Panc1 (cell line): ENCODE results near the gene IFNL3. TPM values are rescaled to one million over a fixed set of nuclear protein-coding genes. Genes with fewer than 3 reads are reported as not detected.

Experiments used
- ATAC-seq: fragments of 200-7000 bp; cut with Tn5 transposase; 2 replicates; pipeline ENCODE4 v1.9.1; 2020; ENCODE audit warnings: mild to moderate bottlenecking, moderate library complexity
- BruUV-seq: library from RNA; stranded (reverse); fragments of 400-500 nt; replicated peaks from 2 replicates; lab custom pipeline; 2021; lab: Mats Ljungman, UMichigan
- CTCF ChIA-PET: fragments of 300-600 bp; sonication (Branson Sonifier 250); formaldehyde crosslinking; loops from one replicate; lab custom pipeline; 2022; ENCODE audit warnings: antibody characterized with exemption; lab: Charles Lee
- POLR2A ChIA-PET: fragments of 300-600 bp; sonication (Branson Sonifier 250); formaldehyde crosslinking; loops from one replicate; lab custom pipeline; 2022; ENCODE audit warnings: antibody characterized with exemption; lab: Charles Lee
- DNase-seq: peaks from one replicate; pipeline ENCODE4 v3.0.0-alpha.2; 2010; ENCODE audit warnings: low read depth, low spot score
- H3K27ac ChIP-seq: 2 replicates; pipeline ENCODE4 v1.5.1; 2011; ENCODE audit warnings: mild to moderate bottlenecking, low read length, inconsistent platforms
- H3K27me3 ChIP-seq: fragments of 200-500 bp; sonication (Bioruptor generic); 2 replicates; pipeline ENCODE4 v1.6.0; 2014; ENCODE audit warnings: low read length, inconsistent platforms; ENCODE audit not compliant: control insufficient read depth, insufficient read depth
- H3K36me3 ChIP-seq: fragments of 200-500 bp; sonication (Bioruptor generic); 2 replicates; pipeline ENCODE4 v1.5.1; 2014; ENCODE audit warnings: inconsistent platforms, mild to moderate bottlenecking, low read length, moderate library complexity; ENCODE audit not compliant: control insufficient read depth, insufficient read depth
- H3K4me1 ChIP-seq: 2 replicates; pipeline ENCODE4 v1.5.1; 2011; ENCODE audit warnings: inconsistent platforms, mild to moderate bottlenecking, low read length, moderate library complexity; ENCODE audit not compliant: control insufficient read depth, insufficient read depth
- H3K4me3 ChIP-seq, 2 experiments: 2 replicates each; pipeline ENCODE4 v1.5.1; 2011 to 2012; ENCODE audit warnings: low read depth in 2 of 2, low read length in 2 of 2, mild to moderate bottlenecking in 2 of 2, inconsistent platforms in 1 of 2, moderate library complexity in 1 of 2
- H3K9me3 ChIP-seq: fragments of 200-500 bp; sonication (Bioruptor generic); 2 replicates; pipeline ENCODE4 v1.5.1; 2014; ENCODE audit warnings: low read depth, mild to moderate bottlenecking, inconsistent platforms, low read length, moderate library complexity; ENCODE audit not compliant: control insufficient read depth, insufficient read depth
- CTCF ChIP-seq: fragments of 450-650 bp; IDR thresholded peaks from 2 replicates; pipeline ENCODE4 v1.5.1; 2017; ENCODE audit warnings: mild to moderate bottlenecking
- POLR2AphosphoS5 ChIP-seq: IDR thresholded peaks from 2 replicates; pipeline ENCODE4 v1.6.1; 2012; ENCODE audit warnings: mild to moderate bottlenecking, low read depth, low read length, moderate library complexity
- REST ChIP-seq, 2 experiments: IDR thresholded peaks; 2 replicates each; pipeline ENCODE4 v1.6.1; 2011 to 2012; ENCODE audit warnings: low read depth in 2 of 2, control low read depth in 1 of 2, low read length in 1 of 2, mild to moderate bottlenecking in 1 of 2, moderate library complexity in 1 of 2; ENCODE audit not compliant: insufficient read depth in 1 of 2
- SIN3A ChIP-seq: IDR thresholded peaks from 2 replicates; pipeline ENCODE4 v1.6.1; 2012; ENCODE audit warnings: low read depth, mild to moderate bottlenecking, low read length, moderate library complexity, borderline replicate concordance; ENCODE audit not compliant: insufficient read depth
- TCF7L2 ChIP-seq: IDR thresholded peaks from 2 replicates; pipeline ENCODE4 v1.6.1; 2011; ENCODE audit warnings: mild to moderate bottlenecking, low read depth, low read length, inconsistent platforms
- in situ Hi-C: cut with HindIII; loops from 2 replicates; pipeline ENCODE4 v1.10.0; 2016; ENCODE audit warnings: low sequenced_read_pairs, low pct_unique_long_range_greater_than_20kb
- intact Hi-C: fragments of 100-400 bp; cut with micrococcal nuclease; formaldehyde crosslinking; loops from one replicate; pipeline ENCODE4 v1.10.0; 2022; ENCODE audit not compliant: unreplicated experiment
- total RNA-seq: library from RNA; stranded (reverse); gene quantifications from one replicate; pipeline ENCODE4 v1.2.1, GENCODE V29; 2021; ENCODE audit not compliant: unreplicated experiment

The IFNL3 gene
- total RNA-seq, 1 experiment from 2014 or later, result not detected

- ChIA-PET CTCF (interaction anchor here (0.6 to 1.0 kb wide), 3 partner anchors 25 to 220 kb away, joined by 3 to 10 read pairs (median 4); partner anchors contain the start of gene FBXO27), POLR2A (no interaction called here)
- TF ChIP-seq TCF7L2 (no peak), REST (IDR thresholded peaks at IDR 0.05; ENCODE audit: insufficient read depth in 1 of 2, low read depth in 2 of 2, low read length in 1 of 2) (no peak), SIN3A (no peak), CTCF (no peak), POLR2AphosphoS5 (no peak)
- Histone ChIP-seq H3K36me3 (no peaks in the 10 kb centered on the region), H3K4me1 (no peaks in the 10 kb centered on the region), H3K27me3 (peaks cover 3% of the 10 kb centered on the region; the same call in 1 of the 2 replicates), H3K9me3 (no peaks in the 10 kb centered on the region), H3K27ac (no peak overlapping the region), H3K4me3 (no peak overlapping the region)
- no peak for ATAC-seq
- BruUV-seq, result no TSS peak
- intact Hi-C loops, result no loop called here
- in situ Hi-C loops, result loop anchor here (5.0 kb wide), 3 partner anchors 35 to 185 kb away; no protein-coding TSS in a partner anchor
- no peak for DNase-seq
These were observed 7.7 kb upstream of the IFNL3 start for GRCh38 chr19:39252458-39252857.

- no TSS peak for BruUV-seq
- intact Hi-C loops (no loop called here), in situ Hi-C loops (loop anchor here (5.0 kb wide), 3 partner anchors 35 to 185 kb away; no protein-coding TSS in a partner anchor)
- TF ChIP-seq POLR2AphosphoS5, result no peak
- TF ChIP-seq REST (IDR thresholded peaks at IDR 0.05; ENCODE audit: insufficient read depth in 1 of 2, low read depth in 2 of 2, low read length in 1 of 2), result no peak
- TF ChIP-seq SIN3A, result no peak
- TF ChIP-seq CTCF, result no peak
- no peak for TF ChIP-seq TCF7L2
- ATAC-seq (no peak), DNase-seq (no peak)
- no peaks in the 10 kb centered on the region for H3K9me3 ChIP-seq
- no peak overlapping the region for H3K4me3 ChIP-seq
- no peaks in the 10 kb centered on the region for H3K36me3 ChIP-seq
- peaks cover 3% of the 10 kb centered on the region; the same call in 1 of the 2 replicates for H3K27me3 ChIP-seq
- CTCF ChIA-PET, result interaction anchor here (0.7 to 1.1 kb wide), 6 partner anchors 24 to 909 kb away, joined by 3 to 10 read pairs (median 4); no protein-coding TSS in a partner anchor
- H3K4me1 ChIP-seq, result no peaks in the 10 kb centered on the region
- POLR2A ChIA-PET, result interaction anchor here (0.5 kb wide), 1 partner anchor 60 kb away, joined by 3 read pairs; no protein-coding TSS in a partner anchor
- no peak overlapping the region for H3K27ac ChIP-seq
These were observed 7.0 kb upstream of the IFNL3 start for GRCh38 chr19:39251846-39252245.
